ENCODE measurements around the gene RACGAP1.

- TF ChIP-seq PHF8 (conservative IDR thresholded peaks at IDR 0.05; ENCODE audit: low read depth, low read length) (no peak), POLR2AphosphoS5 (IDR thresholded peaks at IDR 0.05; ENCODE audit: low read depth, low read length) (no peak), EP300 (IDR thresholded peaks at IDR 0.05; ENCODE audit: borderline replicate concordance in 1 of 2, low read depth in 2 of 2, low read length in 2 of 2) (no peak), JUN (IDR thresholded peaks at IDR 0.05; ENCODE audit: low read depth, low read length) (no peak), USF2 (IDR thresholded peaks at IDR 0.05; ENCODE audit: low read length) (no peak), MAFK (IDR thresholded peaks at IDR 0.05; ENCODE audit: low read depth, low read length) (no peak), KDM1A (IDR thresholded peaks at IDR 0.05; ENCODE audit: borderline replicate concordance, low read length) (no peak), POLR2A (IDR thresholded peaks at IDR 0.05; ENCODE audit: control extremely low read depth in 1 of 2, low read depth in 2 of 2, low read length in 2 of 2) (no peak), TCF12 (IDR thresholded peaks at IDR 0.05; ENCODE audit: low read depth, low read length) (no peak), CTCF (IDR thresholded peaks at IDR 0.05; ENCODE audit: control extremely low read depth in 1 of 3, insufficient read depth in 1 of 3, low read depth in 1 of 3, low read length in 3 of 3) (no peak)
Measured at GRCh38 chr12:49942512-49942893, 82.8 kb downstream of the RACGAP1 start.
